Liver (tissue), 9 donors: ENCODE results near the gene TOR1A. TPM values are rescaled to one million over a fixed set of nuclear protein-coding genes. Genes with fewer than 3 reads are reported as not detected.

Experiments used
- DNase-seq: peaks from one replicate; pipeline ENCODE4 v3.0.0-alpha.2; 2017; ENCODE audit warnings: low spot score
- H3K27ac ChIP-seq, 2 donors: one replicate each; pipeline ENCODE4 v1.7.0; 2013; ENCODE audit warnings: inconsistent platforms in 2 of 2, low read length in 2 of 2, control low read depth in 1 of 2, low read depth in 1 of 2, mild to moderate bottlenecking in 1 of 2
- H3K27me3 ChIP-seq, 4 donors: one replicate each; pipeline versions ENCODE4 v1.6.1 to v1.7.0; 2013; ENCODE audit warnings: low read length in 3 of 4, inconsistent platforms in 1 of 4, mild to moderate bottlenecking in 1 of 4, moderate library complexity in 1 of 4; ENCODE audit not compliant: control insufficient read depth in 4 of 4, insufficient read depth in 4 of 4
- H3K36me3 ChIP-seq, 4 donors: one replicate each; pipeline versions ENCODE4 v1.6.1 to v1.7.0; 2013; ENCODE audit warnings: low read length in 3 of 4, mild to moderate bottlenecking in 3 of 4, low read depth in 1 of 4, moderate library complexity in 1 of 4; ENCODE audit not compliant: control insufficient read depth in 4 of 4, insufficient read depth in 3 of 4
- H3K4me1 ChIP-seq, 4 donors: one replicate each; pipeline versions ENCODE4 v1.6.1 to v1.7.0; 2013; ENCODE audit warnings: low read length in 3 of 4, mild to moderate bottlenecking in 3 of 4, moderate library complexity in 1 of 4; ENCODE audit not compliant: control insufficient read depth in 4 of 4, insufficient read depth in 4 of 4
- H3K4me3 ChIP-seq, 3 donors: one replicate each; pipeline versions ENCODE4 v1.6.1 to v1.7.0; 2013; ENCODE audit warnings: low read length in 3 of 3, control low read depth in 1 of 3, low read depth in 1 of 3, mild to moderate bottlenecking in 1 of 3
- H3K9ac ChIP-seq, 2 donors: one replicate each; pipeline ENCODE4 v1.7.0; 2013; ENCODE audit warnings: low read length in 2 of 2, mild to moderate bottlenecking in 2 of 2, moderate library complexity in 2 of 2, control low read depth in 1 of 2, low read depth in 1 of 2
- H3K9me3 ChIP-seq, 4 donors: one replicate each; pipeline versions ENCODE4 v1.6.1 to v1.7.0; 2013; ENCODE audit warnings: low read length in 3 of 4; ENCODE audit not compliant: control insufficient read depth in 4 of 4
- ATF3 ChIP-seq: IDR thresholded peaks from 2 replicates; pipeline ENCODE4 v1.6.1; 2016; ENCODE audit warnings: antibody characterized with exemption
- CTCF ChIP-seq: fragments of 150-350 bp; IDR thresholded peaks from 2 replicates; pipeline ENCODE4 v1.5.1; 2017; ENCODE audit warnings: improper control_type of control experiment, low read depth, low read length; ENCODE audit not compliant: missing input control
- EGR1 ChIP-seq, 2 donors: IDR thresholded peaks; 2 replicates each; pipeline ENCODE4 v1.6.1; 2016 to 2018; ENCODE audit warnings: antibody characterized with exemption in 2 of 2, low read depth in 2 of 2
- FOXA1 ChIP-seq: IDR thresholded peaks from 2 replicates; pipeline ENCODE4 v1.6.1; 2016; ENCODE audit warnings: antibody characterized with exemption
- FOXA2 ChIP-seq: IDR thresholded peaks from 2 replicates; pipeline ENCODE4 v1.6.1; 2016; ENCODE audit warnings: antibody characterized with exemption
- GABPA ChIP-seq, 2 donors: IDR thresholded peaks in 1 of 2; conservative IDR thresholded peaks in 1 of 2; 2 replicates each; pipeline ENCODE4 v1.6.1; 2016; ENCODE audit warnings: antibody characterized with exemption in 2 of 2, mild to moderate bottlenecking in 1 of 2, moderate library complexity in 1 of 2
- HNF4A ChIP-seq, 2 donors: conservative IDR thresholded peaks; 2 replicates each; pipeline ENCODE4 v1.6.1; 2016; ENCODE audit warnings: antibody characterized with exemption in 2 of 2, mild to moderate bottlenecking in 2 of 2
- HNF4G ChIP-seq: IDR thresholded peaks from 2 replicates; pipeline ENCODE4 v1.6.1; 2016; ENCODE audit warnings: antibody characterized with exemption
- JUND ChIP-seq, 2 donors: IDR thresholded peaks; 2 replicates each; pipeline ENCODE4 v1.6.1; 2016; ENCODE audit warnings: antibody characterized with exemption in 2 of 2
- MAX ChIP-seq: IDR thresholded peaks from 2 replicates; pipeline ENCODE4 v1.6.1; 2016; ENCODE audit warnings: antibody characterized with exemption
- RAD21 ChIP-seq, 2 donors: IDR thresholded peaks; 2 replicates each; pipeline ENCODE4 v1.6.1; 2016; ENCODE audit warnings: antibody characterized with exemption in 2 of 2, mild to moderate bottlenecking in 2 of 2
- REST ChIP-seq: IDR thresholded peaks from 2 replicates; pipeline ENCODE4 v1.6.1; 2016; ENCODE audit warnings: antibody characterized with exemption, mild to moderate bottlenecking
- RXRA ChIP-seq, 2 donors: IDR thresholded peaks; 2 replicates each; pipeline ENCODE4 v1.6.1; 2017 to 2018; ENCODE audit warnings: antibody characterized with exemption in 2 of 2, mild to moderate bottlenecking in 1 of 2
- SP1 ChIP-seq: IDR thresholded peaks from 2 replicates; pipeline ENCODE4 v1.6.1; 2018; ENCODE audit warnings: antibody characterized with exemption, mild to moderate bottlenecking
- TAF1 ChIP-seq: conservative IDR thresholded peaks from 2 replicates; pipeline ENCODE4 v1.6.1; 2016; ENCODE audit warnings: antibody characterized with exemption, mild to moderate bottlenecking
- YY1 ChIP-seq: IDR thresholded peaks from 2 replicates; pipeline ENCODE4 v1.6.1; 2016; ENCODE audit warnings: antibody characterized with exemption, mild to moderate bottlenecking
- ZBTB33 ChIP-seq: IDR thresholded peaks from 2 replicates; pipeline ENCODE4 v1.6.1; 2016; ENCODE audit warnings: antibody characterized with exemption
- WGBS: extraction: QIAGEN DNeasy Blood & Tissue Kit; methylation state at CpG from one replicate; pipeline ENCODE4 v1.1.7; 2013; 5-methylcytosine and 5-hydroxymethylcytosine counted together
- polyA plus RNA-seq, 2 donors: library from polyadenylated mRNA; stranded (reverse) in 1 of 2; unstranded in 1 of 2; fragments of 200-250 nt in 1 of 2; fragments of >200 nt in 1 of 2; fragmentation: Nextera tagmentation in 1 of 2; extraction: Ambion mirVana in 1 of 2; gene quantifications; one replicate each; pipeline versions ENCODE4 v1.2.1 to v1.2.3, GENCODE V29; 2013 to 2015
- total RNA-seq, 2 donors: library from RNA; depleted of rRNA; stranded (reverse); fragments of >200 nt; gene quantifications; one replicate each; pipeline ENCODE4 v1.2.3, GENCODE V29; 2014
- donor health status: healthy.
- donor health status: healthy.
- donor health status: healthy.
- donor health status: healthy.
- donor health status: healthy.

Gene TOR1A
- total and polyA plus RNA-seq, 4 donors, result 18.3 to 34.0 (median 29.8) TPM

- 50% methylated on average over 10 of the region's 10 CpGs for WGBS
- H3K27ac ChIP-seq, result no peak overlapping the region
- no peaks in the 10 kb centered on the region for H3K36me3 ChIP-seq
- H3K4me3 ChIP-seq, result no peak overlapping the region
- H3K9me3 ChIP-seq, result no peaks in the 10 kb centered on the region
- no peak for DNase-seq
- no peaks in the 10 kb centered on the region for H3K27me3 ChIP-seq
- no peak for TF ChIP-seq HNF4A (conservative IDR thresholded peaks at IDR 0.05)
- TF ChIP-seq GABPA (IDR thresholded peaks at IDR 0.05 in 1 of 2, conservative IDR thresholded peaks at IDR 0.05 in 1 of 2), result no peak
- no peak for TF ChIP-seq TAF1
- no peak for TF ChIP-seq JUND (IDR thresholded peaks at IDR 0.05)
- no peak for TF ChIP-seq FOXA2
- TF ChIP-seq HNF4G, result no peak
- no peak for TF ChIP-seq MAX
- TF ChIP-seq YY1, result no peak
- no peak for TF ChIP-seq REST
- no peak for TF ChIP-seq RXRA (IDR thresholded peaks at IDR 0.05)
- no peak for TF ChIP-seq EGR1 (IDR thresholded peaks at IDR 0.05; ENCODE audit: low read depth in 2 of 2)
- TF ChIP-seq SP1, result no peak
- TF ChIP-seq CTCF, result no peak
- TF ChIP-seq FOXA1, result no peak
- TF ChIP-seq RAD21 (IDR thresholded peaks at IDR 0.05), result no peak
- no peak for TF ChIP-seq ZBTB33
- TF ChIP-seq ATF3, result no peak
- H3K9ac ChIP-seq, result no peak overlapping the region
- H3K4me1 ChIP-seq, result no peaks in the 10 kb centered on the region
Observed at GRCh38 chr9:129773262-129774048, 50.5 kb downstream of the TOR1A start.
